Middle frontal gyrus (tissue), 1 donor: ENCODE results near the gene DRAM1.
"Not testable (repeated sequence)": the region's sequence is repeated elsewhere in the genome, so short reads cannot be mapped to it uniquely, and the experiment has no call there.

ENCODE experiments used
- DNase-seq: peaks from one replicate; pipeline ENCODE4 v3.0.0-alpha.2; 2015; ENCODE audit warnings: low spot score; ENCODE audit errors: extremely low spot score

DRAM1 gene

GRCh38 chr12:101858361-101858760, 19.0 kb upstream of the DRAM1 start:
- DNase-seq = no peak

- DNase-seq = no peak
Observed at GRCh38 chr12:101859664-101860607, 17.4 kb upstream of the DRAM1 start.

- DNase-seq = not testable (repeated sequence)
Observed at GRCh38 chr12:101861688-101862087, 15.7 kb upstream of the DRAM1 start.

- DNase-seq = no peak
Observed at GRCh38 chr12:101862245-101862644, 15.1 kb upstream of the DRAM1 start.

- DNase-seq = no peak
Observed at GRCh38 chr12:101863981-101864380, 13.4 kb upstream of the DRAM1 start.

- no peak for DNase-seq
Observed at GRCh38 chr12:101866615-101867373, 10.6 kb upstream of the DRAM1 start.

GRCh38 chr12:101867619-101868018, 9.8 kb upstream of the DRAM1 start:
- DNase-seq = not testable (repeated sequence)

- DNase-seq = no peak
Observed at GRCh38 chr12:101870925-101871324, 6.5 kb upstream of the DRAM1 start.

GRCh38 chr12:101875162-101875561, 2.2 kb upstream of the DRAM1 start:
- DNase-seq = no peak

- no peak for DNase-seq
Observed at GRCh38 chr12:101876322-101876860, 989 bp upstream of the DRAM1 start.

GRCh38 chr12:101877806-101878242, 444 bp downstream of the DRAM1 start:
- no peak for DNase-seq

GRCh38 chr12:101878243-101878821, 952 bp downstream of the DRAM1 start:
- DNase-seq = no peak

GRCh38 chr12:101880769-101881168, 3.4 kb downstream of the DRAM1 start:
- no peak for DNase-seq

- no peak for DNase-seq
Observed at GRCh38 chr12:101881228-101881627, 3.8 kb downstream of the DRAM1 start.

- no peak for DNase-seq
Observed at GRCh38 chr12:101884174-101884573, 6.8 kb downstream of the DRAM1 start.

- not testable (repeated sequence) for DNase-seq
Observed at GRCh38 chr12:101884781-101885340, 7.5 kb downstream of the DRAM1 start.

GRCh38 chr12:101885912-101886561, 8.7 kb downstream of the DRAM1 start:
- no peak for DNase-seq

- no peak for DNase-seq
Observed at GRCh38 chr12:101889211-101889752, 11.9 kb downstream of the DRAM1 start.

- DNase-seq = no peak
Observed at GRCh38 chr12:101891462-101891971, 14.1 kb downstream of the DRAM1 start.

GRCh38 chr12:101892794-101893193, 15.4 kb downstream of the DRAM1 start:
- no peak for DNase-seq
